Lower leg skin (tissue), 3 donors: ENCODE results near the gene DGKI.

ENCODE experiments used
- CTCF ChIP-seq, 3 donors: fragments of 450-650 bp; IDR thresholded peaks; one replicate each; pipeline ENCODE4 v1.5.1; 2016; ENCODE audit warnings: antibody characterized with exemption in 3 of 3, mild to moderate bottlenecking in 3 of 3, moderate library complexity in 2 of 3
- POLR2A ChIP-seq, 2 donors: fragments of 450-650 bp; IDR thresholded peaks; one replicate each; pipeline ENCODE4 v1.6.1; 2016 to 2017; ENCODE audit warnings: antibody characterized with exemption in 2 of 2, mild to moderate bottlenecking in 1 of 2, moderate library complexity in 1 of 2

GRCh38 chr7:137870078-137870477, 23.3 kb upstream of the DGKI start:
- TF ChIP-seq CTCF (IDR thresholded peaks at IDR 0.05) (no peak), POLR2A (IDR thresholded peaks at IDR 0.05) (no peak)
